ENCODE results near the gene EVPL. TPM values are rescaled to one million over a fixed set of nuclear protein-coding genes. Genes with fewer than 3 reads are reported as not detected.

Gene EVPL
- total RNA-seq, 1 experiment from 2014 or later, result not detected

GRCh38 chr17:76017481-76018339 is 9.4 kb downstream of the EVPL start:
- Histone ChIP-seq H3K4me3 (ENCODE audit: insufficient read depth, low read depth, low read length) (no peak overlapping the region), H3K36me3 (replicated peaks; ENCODE audit: control insufficient read depth, insufficient read depth, low read length) (no peaks in the 10 kb centered on the region), H3K27me3 (ENCODE audit: control insufficient read depth, insufficient read depth, low read length) (no peaks in the 10 kb centered on the region)
- peak; percentile 43 for DNase-seq

GRCh38 chr17:76014925-76015261 is 12.2 kb downstream of the EVPL start:
- DNase-seq, result peak; percentile 73
- Histone ChIP-seq H3K4me3 (ENCODE audit: insufficient read depth, low read depth, low read length) (no peak overlapping the region), H3K27me3 (ENCODE audit: control insufficient read depth, insufficient read depth, low read length) (no peaks in the 10 kb centered on the region), H3K36me3 (replicated peaks; ENCODE audit: control insufficient read depth, insufficient read depth, low read length) (no peaks in the 10 kb centered on the region)

GRCh38 chr17:76014100-76014924 is 12.8 kb downstream of the EVPL start:
- Histone ChIP-seq H3K27me3 (ENCODE audit: control insufficient read depth, insufficient read depth, low read length) (no peaks in the 10 kb centered on the region), H3K4me3 (ENCODE audit: insufficient read depth, low read depth, low read length) (no peak overlapping the region), H3K36me3 (replicated peaks; ENCODE audit: control insufficient read depth, insufficient read depth, low read length) (no peaks in the 10 kb centered on the region)
- DNase-seq, result peak; percentile 98

- no peak for DNase-seq
- H3K36me3 ChIP-seq (replicated peaks; ENCODE audit: control insufficient read depth, insufficient read depth, low read length), result no peaks in the 10 kb centered on the region
- no peak overlapping the region for H3K4me3 ChIP-seq (ENCODE audit: insufficient read depth, low read depth, low read length)
- H3K27me3 ChIP-seq (ENCODE audit: control insufficient read depth, insufficient read depth, low read length), result no peaks in the 10 kb centered on the region
These were observed 13.7 kb downstream of the EVPL start for GRCh38 chr17:76013377-76013932.

GRCh38 chr17:76011951-76012350 is 15.2 kb downstream of the EVPL start:
- no peak overlapping the region for H3K4me3 ChIP-seq (ENCODE audit: insufficient read depth, low read depth, low read length)

GRCh38 chr17:76009969-76010661 is 17.0 kb downstream of the EVPL start:
- H3K4me3 ChIP-seq (ENCODE audit: insufficient read depth, low read depth, low read length), result no peak overlapping the region
- H3K27me3 ChIP-seq (ENCODE audit: control insufficient read depth, insufficient read depth, low read length), result no peaks in the 10 kb centered on the region
- DNase-seq, result no peak
- H3K36me3 ChIP-seq (replicated peaks; ENCODE audit: control insufficient read depth, insufficient read depth, low read length), result no peaks in the 10 kb centered on the region

More at GRCh38 chr17:76011951-76012350, 15.2 kb downstream of the EVPL start:
- H3K27me3 ChIP-seq (ENCODE audit: control insufficient read depth, insufficient read depth, low read length), result no peaks in the 10 kb centered on the region
- H3K36me3 ChIP-seq (replicated peaks; ENCODE audit: control insufficient read depth, insufficient read depth, low read length), result no peaks in the 10 kb centered on the region
- DNase-seq, result no peak

- DNase-seq, result no peak
- Histone ChIP-seq H3K36me3 (replicated peaks; ENCODE audit: control insufficient read depth, insufficient read depth, low read length) (no peaks in the 10 kb centered on the region), H3K4me3 (ENCODE audit: insufficient read depth, low read depth, low read length) (no peak overlapping the region), H3K27me3 (ENCODE audit: control insufficient read depth, insufficient read depth, low read length) (no peaks in the 10 kb centered on the region)
These were observed 17.7 kb downstream of the EVPL start for GRCh38 chr17:76009447-76009846.

GRCh38 chr17:76008630-76009425 is 18.3 kb downstream of the EVPL start:
- no peak for DNase-seq
- H3K4me3 ChIP-seq (ENCODE audit: insufficient read depth, low read depth, low read length), result no peak overlapping the region
- H3K36me3 ChIP-seq (replicated peaks; ENCODE audit: control insufficient read depth, insufficient read depth, low read length), result no peaks in the 10 kb centered on the region
- no peaks in the 10 kb centered on the region for H3K27me3 ChIP-seq (ENCODE audit: control insufficient read depth, insufficient read depth, low read length)

GRCh38 chr17:76008208-76008607 is 18.9 kb downstream of the EVPL start:
- Histone ChIP-seq H3K36me3 (replicated peaks; ENCODE audit: control insufficient read depth, insufficient read depth, low read length) (no peaks in the 10 kb centered on the region; the same call in 1 of the 2 replicates), H3K27me3 (ENCODE audit: control insufficient read depth, insufficient read depth, low read length) (no peaks in the 10 kb centered on the region), H3K4me3 (ENCODE audit: insufficient read depth, low read depth, low read length) (no peak overlapping the region)
- DNase-seq, result no peak

- Histone ChIP-seq H3K27me3 (ENCODE audit: control insufficient read depth, insufficient read depth, low read length) (no peaks in the 10 kb centered on the region), H3K36me3 (replicated peaks; ENCODE audit: control insufficient read depth, insufficient read depth, low read length) (no peaks in the 10 kb centered on the region; the same call in 1 of the 2 replicates), H3K4me3 (ENCODE audit: insufficient read depth, low read depth, low read length) (no peak overlapping the region)
- no peak for DNase-seq
These were observed 19.3 kb downstream of the EVPL start for GRCh38 chr17:76007850-76008165.

GRCh38 chr17:76007131-76007849 is 19.8 kb downstream of the EVPL start:
- DNase-seq, result no peak
- no peaks in the 10 kb centered on the region; the same call in 1 of the 2 replicates for H3K36me3 ChIP-seq (replicated peaks; ENCODE audit: control insufficient read depth, insufficient read depth, low read length)

GRCh38 chr17:76005263-76006149 is 21.6 kb downstream of the EVPL start:
- DNase-seq, result peak; percentile 95
- H3K4me3 ChIP-seq (ENCODE audit: insufficient read depth, low read depth, low read length), result no peak overlapping the region
- H3K27me3 ChIP-seq (ENCODE audit: control insufficient read depth, insufficient read depth, low read length), result no peaks in the 10 kb centered on the region
- no peaks in the 10 kb centered on the region; the same call in 1 of the 2 replicates for H3K36me3 ChIP-seq (replicated peaks; ENCODE audit: control insufficient read depth, insufficient read depth, low read length)

More at GRCh38 chr17:76007131-76007849, 19.8 kb downstream of the EVPL start:
- H3K27me3 ChIP-seq (ENCODE audit: control insufficient read depth, insufficient read depth, low read length), result no peaks in the 10 kb centered on the region
- H3K4me3 ChIP-seq (ENCODE audit: insufficient read depth, low read depth, low read length), result no peak overlapping the region
